Left renal pelvis (tissue), 4 donors: Measurements from ENCODE around the gene CCDC177. TPM values are rescaled to one million over a fixed set of nuclear protein-coding genes. Genes with fewer than 3 reads are reported as not detected.

Source experiments
- DNase-seq, 4 donors: peaks; one replicate each; pipeline ENCODE4 v3.0.0-alpha.2; 2013; ENCODE audit warnings: low read depth in 4 of 4, low spot score in 3 of 4
- polyA plus RNA-seq, 4 donors: library from polyadenylated mRNA; unstranded; fragments of 120-200 nt; gene quantifications; one replicate each; pipeline ENCODE4 v1.2.1, GENCODE V29; 2013; ENCODE audit not compliant: insufficient read length in 4 of 4

The CCDC177 gene
- polyA plus RNA-seq, 4 donors = 0.08 to 0.31 (median 0.12) TPM

DNA sequence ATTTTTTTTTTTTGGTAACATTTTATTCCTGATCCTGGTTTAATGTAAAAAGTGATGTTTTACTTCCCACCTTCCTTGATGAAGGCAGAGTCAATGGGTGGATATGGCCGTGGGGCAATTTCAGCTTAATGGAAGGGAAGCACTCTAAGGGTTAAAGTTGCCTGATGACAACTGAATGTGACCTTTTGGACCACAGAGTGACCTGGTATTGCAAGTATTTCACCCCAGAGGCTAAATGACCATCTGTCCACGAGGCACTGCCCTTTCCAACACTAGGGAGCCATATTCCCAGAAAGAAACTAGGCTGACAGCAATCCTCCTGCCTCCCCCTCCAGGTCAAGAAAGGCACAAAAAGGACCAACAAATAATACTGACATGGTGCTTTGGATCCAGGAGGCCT lies 4.8 kb downstream of the CCDC177 start:
- no peak for DNase-seq

DNA sequence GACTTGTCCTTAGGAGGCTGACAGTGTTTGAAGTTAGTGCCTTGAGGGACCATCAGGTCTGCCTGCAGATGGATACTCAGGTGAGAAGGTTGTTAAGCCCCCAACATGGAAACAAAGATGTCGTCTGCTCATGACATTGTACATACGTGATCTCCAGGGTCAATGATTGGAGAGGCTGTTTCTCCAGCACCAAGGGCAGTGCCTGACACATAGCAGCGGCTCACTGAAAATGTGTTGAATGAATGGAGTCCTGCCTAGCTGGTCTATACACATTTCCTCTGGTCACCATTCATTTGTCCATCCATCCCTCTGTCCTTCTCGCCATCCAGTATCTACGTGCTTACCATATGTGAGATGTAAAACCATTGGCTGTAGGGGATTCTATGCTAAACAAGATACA lies 7.1 kb downstream of the CCDC177 start:
- no peak for DNase-seq

DNA sequence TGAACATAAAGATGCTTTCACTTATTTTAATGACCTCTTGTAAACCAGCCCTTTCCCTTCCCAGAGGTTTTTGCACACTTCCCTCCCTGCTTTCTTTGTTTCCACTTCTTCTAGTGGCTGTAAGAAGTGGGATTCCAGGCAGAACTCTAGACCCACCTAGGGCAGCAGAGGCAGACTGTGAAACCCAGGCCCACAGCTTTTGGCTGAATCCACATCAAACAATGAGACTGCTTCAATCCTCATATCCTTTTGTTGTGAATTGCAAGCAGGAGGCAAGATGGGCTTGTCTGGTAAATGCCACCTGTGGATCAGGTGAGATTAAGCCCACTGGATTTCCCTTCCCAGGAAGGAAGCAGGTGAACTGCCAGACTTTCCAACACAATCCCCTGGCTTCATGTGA lies 12.8 kb downstream of the CCDC177 start:
- DNase-seq = no peak

DNA sequence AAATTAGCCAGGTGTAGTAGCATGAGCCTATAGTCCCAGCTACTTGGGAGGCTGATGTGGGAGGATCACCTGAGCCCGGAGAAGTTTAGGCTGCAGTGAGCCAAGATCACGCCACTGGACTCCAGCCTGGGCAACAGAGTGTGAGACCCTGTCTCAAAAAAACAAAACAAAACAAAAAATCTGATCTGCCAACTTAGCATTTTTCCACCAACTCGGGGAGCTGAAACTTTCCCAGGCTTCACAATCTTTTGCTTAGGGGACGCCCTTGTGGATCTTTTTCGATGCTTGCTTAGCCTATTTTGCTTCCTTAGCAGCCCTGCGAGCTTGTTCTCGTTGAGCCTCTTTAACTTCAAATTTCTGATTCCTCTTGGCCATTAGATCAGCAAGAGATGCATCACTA lies 13.8 kb downstream of the CCDC177 start:
- no peak for DNase-seq

DNA sequence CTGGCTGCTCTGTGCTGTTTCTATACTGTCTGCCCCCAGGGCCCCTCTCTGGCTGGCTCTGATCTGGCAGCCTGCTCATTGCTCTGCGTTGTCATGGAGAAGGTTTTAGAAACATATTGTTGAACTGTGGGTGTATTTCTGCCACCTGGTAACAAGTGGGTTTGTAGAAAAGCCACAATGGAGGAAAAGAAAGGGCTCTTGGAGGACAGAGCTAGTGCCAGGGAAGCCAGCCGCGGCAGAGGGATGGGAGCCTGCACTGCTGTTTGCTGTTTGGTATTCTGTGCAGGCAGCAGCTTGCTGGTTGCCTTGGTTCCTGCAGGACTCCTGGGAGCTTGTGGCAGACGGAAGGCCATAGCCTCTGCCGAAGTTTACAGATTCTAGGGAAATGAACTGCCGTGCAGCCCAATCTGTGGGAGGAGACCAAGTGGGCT lies 15.1 kb downstream of the CCDC177 start:
- DNase-seq = no peak

DNA sequence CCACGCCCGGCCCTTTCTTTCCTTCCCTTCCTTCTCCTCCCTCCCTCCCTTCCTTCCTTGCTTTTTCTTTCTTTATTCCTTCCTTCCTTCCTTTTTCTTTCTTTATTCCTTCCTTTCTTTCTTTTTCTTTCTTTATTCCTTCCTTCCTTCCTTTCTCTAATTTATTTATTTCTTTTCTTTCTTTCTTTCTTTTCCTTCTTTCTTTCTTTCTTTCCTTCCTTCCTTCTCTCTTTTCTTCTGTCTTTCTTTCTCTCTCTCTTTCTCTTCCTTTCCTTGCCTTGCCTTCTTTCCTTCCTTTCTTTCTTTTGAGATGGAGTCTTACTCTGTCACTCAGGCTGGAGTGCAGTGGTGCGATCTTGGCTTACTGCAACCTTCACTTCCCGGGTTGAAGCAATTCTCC lies 15.9 kb downstream of the CCDC177 start:
- DNase-seq = no peak

DNA sequence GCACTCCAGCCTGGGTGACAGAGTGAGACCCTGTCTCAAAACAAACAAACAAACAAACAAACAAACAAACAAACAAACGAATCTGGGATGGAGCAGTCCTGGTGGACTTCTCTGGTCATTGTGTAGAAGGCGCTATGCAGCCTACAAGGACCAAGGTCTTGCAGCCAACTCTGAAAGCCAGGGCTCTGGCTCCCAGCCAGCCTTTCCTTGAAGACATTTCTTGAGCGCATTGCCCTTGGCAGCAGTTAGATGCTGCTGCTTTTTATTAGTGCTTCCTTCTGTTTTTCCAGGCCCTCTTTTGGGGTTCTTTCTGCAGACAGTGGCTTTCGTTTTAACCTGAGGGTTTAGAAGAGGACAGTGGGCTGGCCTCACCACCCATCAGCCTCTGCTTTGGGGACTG lies 20.2 kb downstream of the CCDC177 start:
- no peak for DNase-seq

DNA sequence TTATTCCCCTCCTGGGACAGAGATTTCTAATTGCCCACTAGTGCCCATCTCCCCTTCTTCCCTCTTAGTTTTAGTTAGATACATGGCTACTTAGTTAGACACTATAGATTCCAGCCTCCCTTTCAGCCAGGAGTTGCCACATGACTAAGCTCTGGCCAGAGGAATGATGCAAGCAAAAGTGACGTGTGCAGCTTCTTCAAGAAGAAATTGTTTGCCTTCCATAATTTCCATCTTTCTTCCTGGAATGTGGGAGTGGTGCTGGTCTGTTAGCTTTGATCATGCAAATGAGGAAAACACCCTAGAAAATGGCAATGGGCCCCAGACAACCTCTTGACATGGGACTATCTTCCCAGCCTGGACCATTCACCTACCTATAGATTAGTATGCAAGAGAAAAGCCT lies 21.4 kb downstream of the CCDC177 start:
- DNase-seq = no peak

DNA sequence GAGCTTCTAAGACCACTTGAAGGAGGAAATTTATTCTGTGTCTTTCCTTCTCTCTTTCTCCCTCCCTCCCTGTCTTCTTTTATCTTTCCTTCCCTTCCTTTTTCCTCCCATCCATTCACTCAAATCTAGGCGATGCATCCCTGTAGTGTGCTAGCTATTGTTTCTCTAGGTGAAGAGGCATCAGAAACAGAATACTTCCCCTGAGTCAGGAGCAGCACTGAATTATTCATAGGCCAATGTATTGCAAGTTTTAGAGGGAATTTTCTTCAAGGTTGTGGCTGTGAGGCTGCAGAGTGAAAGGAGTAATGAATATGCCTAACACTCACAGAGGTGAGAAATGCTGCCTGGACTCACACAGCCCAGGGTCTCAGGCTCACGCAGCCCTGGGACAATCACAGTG lies 23.2 kb downstream of the CCDC177 start:
- DNase-seq = no peak

DNA sequence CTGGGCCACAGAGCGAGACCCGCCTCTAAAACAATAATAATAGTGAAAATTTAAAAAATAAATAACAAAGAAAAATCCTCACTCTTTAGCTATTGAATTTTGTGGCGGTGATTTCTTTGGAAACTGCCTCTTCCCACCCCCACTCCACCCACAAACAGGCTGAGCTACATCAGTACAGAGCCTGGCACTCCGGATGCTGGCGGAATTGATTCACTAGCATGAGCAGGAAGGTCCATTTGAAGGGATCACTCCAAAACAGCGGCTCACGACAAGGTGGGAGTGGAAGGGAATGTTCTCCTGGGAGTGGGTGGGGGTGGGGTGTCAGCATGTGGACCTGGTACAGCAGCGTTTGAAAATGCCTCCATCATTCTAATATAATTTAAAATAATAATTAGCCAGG lies 26.1 kb downstream of the CCDC177 start:
- DNase-seq = no peak

DNA sequence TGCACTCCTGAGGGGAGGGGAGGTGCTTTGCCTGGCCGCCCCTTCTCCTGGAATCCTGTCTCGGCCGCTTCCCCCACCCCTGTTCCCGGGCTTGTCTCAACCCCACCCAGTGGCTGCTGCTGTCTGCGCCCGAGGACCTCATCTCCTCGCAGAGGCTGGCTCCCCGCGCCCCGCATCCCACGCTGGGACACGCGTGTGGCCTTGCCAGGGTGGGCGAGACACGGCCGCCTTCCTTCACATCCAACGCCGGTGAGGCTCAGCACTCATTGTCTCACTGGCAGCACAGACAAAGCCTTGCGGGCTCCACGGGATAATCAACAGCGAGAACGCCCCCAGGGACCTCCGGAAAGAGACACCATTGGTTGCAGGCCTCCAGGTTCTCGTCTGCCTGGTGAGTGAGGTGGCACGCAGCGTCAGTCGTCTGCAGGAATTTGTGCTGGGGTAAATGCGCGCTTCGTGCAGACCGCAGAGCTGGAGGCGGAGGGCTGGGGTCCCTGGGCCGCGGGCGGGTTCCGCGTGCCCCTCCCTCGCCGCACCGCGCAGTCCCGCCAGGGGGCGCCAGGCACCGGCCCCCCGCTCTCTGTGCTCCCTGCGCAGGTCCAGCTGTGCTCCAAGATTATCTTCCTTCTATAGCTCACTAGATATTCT lies 26.8 kb downstream of the CCDC177 start:
- no peak for DNase-seq

DNA sequence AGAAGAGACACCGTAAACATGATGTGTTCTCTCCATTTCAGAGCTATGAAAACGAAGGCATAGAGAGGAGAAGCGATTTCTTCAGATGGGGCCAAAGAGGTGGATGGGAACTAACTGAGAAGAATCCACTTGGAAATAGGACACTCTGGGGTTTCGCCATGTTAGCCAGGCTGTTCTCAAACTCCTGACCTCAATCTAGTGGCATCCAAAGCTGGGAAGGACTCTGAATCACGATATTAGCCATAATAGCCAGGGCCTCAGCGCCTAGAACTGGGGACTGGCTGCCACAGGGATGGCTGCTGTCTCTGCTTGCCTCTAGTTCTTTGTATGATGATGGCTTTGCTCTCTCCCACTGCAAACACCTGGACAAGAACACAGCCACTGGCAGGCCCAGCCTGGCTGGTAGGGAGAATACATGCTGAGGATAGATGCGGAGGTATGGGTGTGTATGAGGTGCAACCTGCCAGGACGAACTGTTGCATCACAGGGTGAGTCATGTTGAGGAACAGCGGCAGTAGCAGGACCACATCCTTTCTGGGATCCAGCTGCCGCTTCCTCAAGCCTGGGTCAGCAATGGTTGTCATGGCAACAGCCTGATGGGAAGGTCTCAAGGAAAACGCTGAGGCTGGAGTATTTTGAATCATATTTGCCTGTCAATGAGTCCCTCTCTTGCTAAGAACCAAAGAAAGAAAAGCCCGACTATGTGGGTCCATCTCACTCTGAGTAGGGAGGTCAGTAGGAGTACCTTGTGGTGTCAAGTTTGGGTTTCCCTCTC lies 31.1 kb downstream of the CCDC177 start:
- DNase-seq = no peak

DNA sequence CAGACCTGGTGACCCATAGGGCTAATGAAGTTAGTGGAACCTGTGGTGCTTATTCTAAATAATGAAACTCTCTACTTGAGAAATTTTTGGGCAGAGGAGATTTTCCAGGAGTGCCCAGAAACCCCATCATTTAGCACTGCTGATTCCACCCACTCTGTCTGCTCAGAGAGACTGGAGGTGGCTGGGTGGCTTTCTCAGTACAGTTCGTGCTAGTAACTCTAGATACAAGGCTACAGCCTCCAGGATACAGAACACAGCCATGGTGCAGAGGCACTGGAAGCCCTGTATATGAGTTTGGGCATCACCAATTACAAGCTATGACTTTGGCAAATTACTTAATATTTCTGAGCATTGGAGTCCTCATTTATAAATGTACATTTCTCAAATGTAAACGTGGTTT lies 32.4 kb downstream of the CCDC177 start:
- DNase-seq = no peak

DNA sequence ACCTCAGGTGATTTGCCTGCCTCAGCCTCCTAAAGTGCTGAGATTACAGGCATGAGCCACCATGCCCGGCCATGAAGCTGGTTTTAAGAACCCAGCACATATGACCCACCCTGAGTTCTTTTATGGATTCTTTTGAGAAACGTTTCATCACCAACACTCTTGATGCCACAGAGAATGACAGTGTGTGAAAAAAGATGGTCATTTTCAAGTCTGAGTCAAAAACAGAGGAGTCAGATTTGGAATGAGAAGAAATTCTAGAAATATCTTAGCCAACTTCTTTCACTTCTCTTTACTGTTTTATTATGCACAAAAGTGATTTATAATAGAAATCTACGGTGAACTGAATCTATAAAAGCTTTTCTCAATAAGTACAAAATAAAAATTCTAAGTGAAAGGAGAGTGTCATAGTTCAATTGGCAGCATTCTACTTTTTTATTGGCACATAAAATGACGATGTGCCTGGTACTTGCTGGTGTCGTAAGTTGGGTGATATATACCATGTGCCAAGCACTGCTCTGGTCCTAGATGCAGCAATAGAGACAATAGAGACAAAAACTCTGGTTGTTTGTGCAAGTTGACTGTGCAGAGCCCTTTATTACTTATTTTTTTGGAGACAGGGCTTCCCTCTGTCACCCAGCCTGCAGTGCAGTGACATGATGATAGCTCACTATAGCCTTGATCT lies 33.9 kb downstream of the CCDC177 start:
- DNase-seq = no peak

DNA sequence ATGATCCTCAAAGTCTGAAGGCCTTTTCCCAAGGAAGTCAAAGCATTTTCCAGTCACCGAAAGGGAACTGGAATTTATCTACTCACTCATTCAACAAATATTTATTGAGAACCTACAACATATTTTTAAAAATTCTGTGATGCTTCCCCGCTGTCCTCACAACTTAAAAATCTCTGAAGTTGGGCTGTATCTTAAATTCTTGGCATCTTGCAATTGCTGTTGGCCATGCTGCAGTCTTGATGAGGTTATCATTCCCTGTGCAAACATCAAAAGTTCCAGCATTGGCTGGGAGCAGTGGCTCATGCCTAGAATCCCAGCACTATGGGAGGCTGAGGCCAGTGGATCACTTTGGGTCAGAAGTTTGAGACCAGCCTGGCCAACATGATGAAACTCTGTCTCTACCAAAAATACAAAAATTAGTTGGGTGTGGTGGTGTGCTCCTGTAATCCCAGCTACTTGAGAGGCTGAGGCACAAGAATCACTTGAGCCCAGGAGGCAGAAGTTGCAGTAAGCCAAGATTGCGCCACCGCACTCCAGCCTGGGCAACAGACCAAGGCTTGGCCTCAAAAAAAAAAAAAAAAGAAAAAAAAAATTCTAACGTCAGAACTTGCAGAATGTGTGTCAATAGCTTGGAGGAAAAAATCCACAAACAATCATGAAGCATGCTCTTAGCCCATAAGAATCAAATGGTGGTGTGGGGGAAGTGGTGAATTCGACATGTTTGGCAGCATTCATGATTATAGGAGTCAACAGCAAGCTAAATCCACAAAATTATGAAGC lies 34.9 kb downstream of the CCDC177 start:
- no peak for DNase-seq

DNA sequence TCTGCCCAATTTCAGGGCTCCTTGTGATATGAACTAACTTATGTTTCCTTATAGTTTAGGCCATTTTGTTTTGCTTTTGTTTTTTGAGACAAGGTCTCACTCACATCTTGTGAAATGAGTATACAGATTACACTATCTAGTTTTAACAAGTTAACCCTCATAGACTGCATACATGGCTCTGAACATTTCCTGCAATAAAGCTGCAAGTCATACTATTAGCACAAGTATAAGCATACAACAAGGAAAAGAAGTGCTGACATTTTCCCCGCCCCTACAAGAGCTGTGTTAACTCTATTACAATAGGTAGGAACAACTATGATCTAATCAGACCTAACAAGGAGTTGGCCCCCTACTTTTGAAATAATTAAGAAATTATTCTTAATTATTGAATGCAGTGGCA lies 35.9 kb downstream of the CCDC177 start:
- DNase-seq = no peak

DNA sequence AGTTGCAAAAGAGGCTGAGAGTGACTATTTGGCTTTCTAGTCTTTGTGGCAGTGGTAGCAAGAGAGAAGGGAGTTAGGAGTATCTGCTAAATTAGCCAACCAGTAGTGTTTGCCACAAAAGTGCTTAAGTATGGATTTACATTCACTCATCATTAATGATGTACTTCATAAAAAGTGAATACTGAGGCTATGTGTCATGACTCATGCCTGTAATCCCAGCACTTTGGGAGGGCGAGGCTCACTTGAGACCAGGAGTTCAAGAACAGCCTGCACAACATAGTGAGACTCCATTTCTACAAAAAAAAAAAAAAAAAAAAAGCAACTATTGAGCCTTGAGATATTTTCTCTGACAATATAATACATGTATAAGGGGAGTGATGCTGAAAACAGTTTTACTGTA lies 36.8 kb downstream of the CCDC177 start:
- DNase-seq = no peak

DNA sequence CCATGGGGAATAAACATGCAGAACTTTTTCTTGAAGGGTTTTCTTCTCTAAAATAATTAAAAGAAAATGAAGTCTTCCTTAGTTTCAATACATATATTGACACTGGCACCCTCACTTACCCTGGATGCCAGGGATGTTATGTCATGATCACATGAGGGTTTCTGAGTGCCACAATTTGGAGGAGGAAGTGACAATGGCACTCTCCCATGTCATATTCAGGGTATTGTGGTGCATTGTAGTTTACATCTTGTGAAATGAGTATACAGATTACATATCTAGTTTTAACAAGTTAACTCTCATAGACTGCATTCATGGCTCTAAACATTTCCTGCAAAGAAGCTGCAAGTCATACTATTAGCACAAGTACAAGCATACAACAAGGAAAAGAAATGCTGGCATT lies 37.7 kb downstream of the CCDC177 start:
- no peak for DNase-seq

DNA sequence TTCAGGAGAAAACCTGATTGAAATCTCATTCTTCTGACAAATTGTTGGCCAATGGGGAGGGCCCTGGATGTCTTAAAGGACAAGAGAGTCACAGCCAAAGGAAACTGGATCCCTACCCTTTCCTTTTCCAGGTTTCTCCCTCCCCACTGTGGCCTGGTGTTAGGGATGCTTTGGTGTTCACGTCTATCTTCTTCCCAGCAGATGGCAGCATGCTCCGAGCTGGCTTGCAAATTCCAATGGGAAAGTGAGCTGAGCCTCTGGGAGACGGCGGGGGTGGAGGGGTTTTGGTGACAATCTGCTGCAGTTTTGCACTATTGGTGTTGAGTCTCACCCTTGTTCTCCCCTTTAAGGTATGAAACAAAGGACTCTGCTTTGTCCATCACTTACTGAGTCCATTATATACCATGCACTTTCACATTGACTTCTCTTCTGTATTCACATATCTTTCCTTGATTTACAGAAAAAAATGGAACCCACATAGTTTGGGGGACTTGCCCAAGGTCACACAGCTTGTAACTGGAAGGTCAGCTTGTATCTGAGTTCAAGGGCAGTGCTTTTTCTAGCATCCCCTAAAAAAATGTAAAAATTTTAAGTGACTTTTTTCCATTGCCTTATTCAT lies 39.3 kb downstream of the CCDC177 start:
- DNase-seq = no peak

DNA sequence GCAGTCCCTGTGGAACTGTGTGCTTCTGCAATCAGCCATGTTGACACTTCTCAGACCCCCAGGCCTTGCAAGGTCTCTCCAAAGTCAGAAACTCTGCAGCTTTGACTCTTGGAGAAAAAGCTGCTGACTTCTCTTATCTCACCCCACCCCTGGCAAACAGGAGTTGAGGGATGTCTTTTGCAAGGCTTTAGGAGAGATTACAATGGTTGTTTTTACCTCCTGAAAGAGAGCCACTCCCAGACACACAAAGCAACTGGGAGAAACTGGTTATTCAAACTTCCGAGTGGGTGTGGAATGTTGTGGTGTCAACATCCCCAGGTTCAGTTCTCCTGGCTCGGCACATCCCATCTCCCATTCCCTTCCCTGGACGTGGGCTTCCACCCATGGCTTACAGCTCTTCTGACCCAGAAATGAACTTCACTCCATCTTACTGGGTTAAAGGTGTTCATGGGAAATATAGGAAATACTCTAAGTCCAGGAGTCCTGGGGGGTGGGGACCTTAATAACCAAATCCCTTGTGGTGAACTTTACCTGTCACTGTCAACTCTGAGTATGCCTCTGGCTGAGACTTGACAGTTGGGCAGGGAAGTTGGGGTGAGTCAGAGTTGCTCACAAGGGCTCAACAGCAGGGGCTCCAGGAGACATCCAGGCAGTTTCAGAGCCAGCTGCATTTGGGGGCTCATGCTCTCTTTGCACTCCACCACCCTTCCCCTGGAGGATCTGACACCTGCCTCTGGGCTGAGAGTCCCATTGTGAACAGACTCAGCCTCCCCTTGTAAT lies 41.9 kb downstream of the CCDC177 start:
- no peak for DNase-seq
